HG03354 (cell line): ENCODE results near the gene TOM1L2.

ENCODE experiments used
- ATAC-seq: cut with Tn5 transposase; IDR thresholded peaks from one replicate; pipeline ENCODE4 v1.9.1; 2021; ENCODE audit warnings: mild to moderate bottlenecking; ENCODE audit not compliant: unreplicated experiment, poor library complexity, severe bottlenecking

TOM1L2 gene

GRCh38 chr17:17859909-17860765, 112.1 kb downstream of the TOM1L2 start:
- peak; percentile 47 for ATAC-seq

DNA sequence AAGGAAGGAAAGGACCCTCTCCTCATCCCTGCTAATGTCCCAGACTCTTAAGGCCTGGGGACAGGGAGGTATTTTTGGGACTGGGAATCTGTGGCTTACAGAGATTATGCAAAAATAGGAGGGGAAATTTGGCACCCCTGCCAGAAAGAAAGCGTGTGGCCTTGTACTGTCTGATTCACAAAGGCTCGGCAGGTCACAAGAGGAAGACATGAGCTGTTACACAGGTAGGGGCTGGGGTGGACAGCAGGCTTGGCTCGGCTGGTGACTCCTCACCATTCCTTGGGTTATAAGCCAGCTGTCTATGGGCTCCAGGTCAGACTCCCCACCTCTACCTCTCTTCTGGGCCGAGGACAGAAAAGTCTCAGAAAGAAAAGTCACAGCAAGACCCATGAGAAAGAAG, 114.7 kb downstream of the TOM1L2 start:
- no peak for ATAC-seq

DNA sequence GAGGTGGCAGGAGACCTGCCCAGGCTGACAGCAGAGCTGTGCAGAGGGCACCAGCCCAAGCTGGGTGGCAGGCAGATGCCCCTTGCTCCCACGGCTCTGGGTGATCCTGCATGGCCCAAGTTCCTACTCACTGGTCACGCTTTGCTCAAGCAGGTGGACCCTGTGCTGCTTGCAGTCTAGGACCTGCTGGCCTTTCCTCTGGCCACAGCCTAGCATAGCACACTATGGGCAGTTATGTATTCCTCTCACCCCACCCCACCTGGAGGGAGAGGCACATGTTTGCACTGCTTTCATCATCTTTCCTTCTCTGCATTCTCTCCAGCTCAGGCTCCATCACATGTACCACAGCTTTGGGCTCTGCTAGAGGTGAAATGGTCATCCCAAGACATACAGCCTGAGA, 115.8 kb downstream of the TOM1L2 start:
- no peak for ATAC-seq

GRCh38 chr17:17855976-17856375, 116.2 kb downstream of the TOM1L2 start:
- no peak for ATAC-seq

- ATAC-seq = no peak
These were observed 118.3 kb downstream of the TOM1L2 start for GRCh38 chr17:17853811-17854447.

DNA sequence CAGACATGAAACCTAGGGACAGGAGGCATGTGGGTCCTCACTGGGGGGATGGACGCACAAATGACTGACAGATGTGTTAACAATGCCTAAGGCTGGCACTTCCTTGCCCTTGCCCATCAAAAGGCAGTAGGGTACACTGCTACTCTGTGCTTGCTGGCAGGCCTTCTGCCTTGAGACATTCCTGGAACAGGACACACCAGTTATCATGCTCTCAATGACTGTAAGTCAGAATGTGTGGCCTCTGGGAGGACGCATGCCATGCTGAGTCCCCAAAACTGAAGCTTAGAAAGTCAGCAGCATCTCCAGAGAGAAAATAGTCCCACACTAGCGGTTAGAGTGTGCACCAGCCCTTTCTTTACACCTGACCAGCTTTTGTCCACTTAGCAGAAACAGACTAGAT, 119.3 kb downstream of the TOM1L2 start:
- no peak for ATAC-seq

DNA sequence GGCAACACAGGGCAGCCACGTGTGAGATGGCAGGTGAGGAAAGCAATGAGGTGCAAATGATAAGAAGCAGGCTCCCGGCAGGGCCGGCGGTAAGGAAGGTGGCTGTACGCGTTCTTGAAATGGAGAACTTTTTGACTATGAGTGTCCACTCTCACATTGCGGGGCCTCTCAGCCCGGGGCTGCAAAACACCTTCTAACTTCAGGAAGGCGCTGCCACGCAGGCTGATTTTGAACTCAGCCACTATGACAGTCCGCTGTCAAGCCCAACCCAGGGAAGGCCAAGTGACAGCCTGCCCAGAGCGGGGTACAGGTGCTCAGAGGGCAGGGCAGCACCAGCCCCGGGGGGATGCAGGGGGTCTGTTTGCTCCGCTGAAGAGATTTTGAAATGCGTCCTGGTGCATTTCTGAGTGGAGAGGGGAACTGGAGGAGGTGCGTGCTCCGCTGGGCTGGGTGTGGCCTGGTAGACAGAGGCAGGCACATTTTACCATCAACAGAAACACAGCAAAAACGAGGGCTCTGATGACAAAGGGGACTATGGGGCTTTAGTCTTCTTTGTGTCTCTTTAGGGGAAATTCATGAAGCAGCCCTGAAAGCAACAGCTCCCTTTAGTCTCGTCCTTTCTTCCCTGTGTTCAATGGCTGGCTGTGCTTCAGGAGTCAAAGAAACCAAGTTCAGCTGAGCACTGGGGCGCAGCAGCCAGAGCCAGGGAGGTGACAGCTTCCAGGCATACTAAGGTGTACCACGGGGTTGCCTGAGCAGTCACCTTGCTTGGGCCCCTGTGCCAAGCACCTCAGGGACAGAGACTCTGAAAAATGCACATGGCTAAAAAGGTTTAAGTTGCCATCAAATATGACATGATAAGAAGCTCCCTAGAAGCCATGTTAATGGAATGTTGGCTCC, 120.8 kb downstream of the TOM1L2 start:
- no peak for ATAC-seq

- no peak for ATAC-seq
These were observed 122.3 kb downstream of the TOM1L2 start for GRCh38 chr17:17849845-17850373.

DNA sequence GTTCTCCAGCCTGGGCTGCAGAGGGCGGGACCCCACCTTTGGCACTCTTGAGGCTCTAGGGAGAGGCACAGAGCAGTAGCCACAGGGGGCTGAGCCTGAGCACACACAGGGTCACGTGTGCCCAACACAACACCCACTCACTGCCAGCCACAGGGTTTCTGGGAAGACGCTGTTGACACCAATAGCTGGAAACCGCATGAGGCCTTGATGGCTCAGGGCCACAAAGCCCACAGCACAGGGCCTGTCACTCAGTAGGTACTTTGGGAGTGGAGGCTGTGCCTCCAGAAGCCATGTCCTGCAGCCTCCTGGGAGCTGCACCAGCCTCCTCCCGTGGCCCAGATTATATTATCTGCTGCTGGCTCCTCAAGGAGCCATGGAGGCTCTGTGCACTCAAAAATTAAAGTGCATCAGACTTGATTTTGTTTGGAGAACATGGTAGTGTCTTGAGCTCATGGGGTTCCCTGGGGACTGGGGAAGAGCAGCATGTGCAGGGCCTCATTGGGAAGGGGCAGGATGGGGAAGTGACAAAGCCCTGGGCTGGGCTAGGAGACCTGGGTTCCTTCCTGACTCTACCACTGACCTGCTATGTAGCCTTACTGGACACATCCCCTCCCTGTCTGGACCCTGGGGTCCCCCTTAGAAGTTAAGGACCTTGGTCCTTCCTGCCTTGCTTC, 122.9 kb downstream of the TOM1L2 start:
- no peak for ATAC-seq

- ATAC-seq = no peak
These were observed 123.7 kb downstream of the TOM1L2 start for GRCh38 chr17:17848311-17849082.

GRCh38 chr17:17847726-17848125, 124.5 kb downstream of the TOM1L2 start:
- no peak for ATAC-seq

DNA sequence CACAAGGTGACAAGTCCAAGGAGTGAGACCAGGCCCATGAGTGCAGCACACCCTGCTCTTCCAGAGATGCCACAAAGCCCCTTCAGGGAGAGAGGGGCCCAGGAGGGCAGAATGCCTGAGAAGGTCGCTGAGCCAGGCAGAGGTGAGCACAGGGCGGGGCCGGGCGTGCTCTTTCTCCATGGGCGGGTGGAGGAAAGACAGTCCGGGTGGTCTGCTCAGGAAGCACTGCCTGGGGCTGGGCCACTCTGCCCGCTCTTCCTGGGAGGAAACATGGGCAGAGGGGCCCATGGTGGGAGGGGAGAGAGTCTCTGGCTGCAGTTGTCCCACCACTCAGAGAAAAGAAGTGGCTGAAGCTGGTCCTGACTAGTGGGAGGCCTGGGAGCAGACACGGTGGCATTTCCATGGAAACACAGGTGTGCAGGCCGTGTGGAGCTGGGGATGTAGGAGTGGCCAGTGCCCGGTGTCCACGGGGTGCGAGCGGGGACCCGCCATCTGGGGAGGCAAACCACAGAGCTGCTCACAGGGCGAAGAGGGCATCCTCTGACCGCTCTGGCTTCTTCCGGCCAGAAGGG, 125.0 kb downstream of the TOM1L2 start:
- no peak for ATAC-seq

- ATAC-seq = no peak
These were observed 125.6 kb downstream of the TOM1L2 start for GRCh38 chr17:17846645-17847044.

- ATAC-seq = no peak
These were observed 126.2 kb downstream of the TOM1L2 start for GRCh38 chr17:17846003-17846402.

- no peak for ATAC-seq
These were observed 127.0 kb downstream of the TOM1L2 start for GRCh38 chr17:17845046-17845775.

GRCh38 chr17:17844500-17844899, 127.7 kb downstream of the TOM1L2 start:
- ATAC-seq = no peak

GRCh38 chr17:17844079-17844478, 128.1 kb downstream of the TOM1L2 start:
- ATAC-seq = no peak

DNA sequence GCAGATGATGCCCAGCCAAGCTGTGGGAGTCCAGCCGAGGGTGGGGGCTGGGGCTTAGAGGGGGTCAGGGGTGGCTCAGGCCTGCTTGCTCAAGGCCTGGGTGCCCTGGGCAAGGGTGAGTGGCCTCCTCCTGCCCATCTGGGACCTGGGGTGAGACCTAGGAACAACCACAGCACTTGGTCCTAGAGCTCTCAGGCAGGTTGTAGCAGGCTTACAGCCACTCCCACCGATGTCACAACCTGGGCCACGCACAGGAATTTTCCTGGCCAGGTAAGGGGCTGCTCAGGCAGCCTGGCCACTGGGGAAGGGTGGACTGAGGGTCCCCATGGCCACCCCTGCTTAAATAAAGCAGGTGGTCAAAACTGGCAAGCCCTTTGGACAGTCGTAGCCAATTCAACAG, 129.1 kb downstream of the TOM1L2 start:
- ATAC-seq = no peak
